ENCODE measurements around the gene NLGN1. TPM values are rescaled to one million over a fixed set of nuclear protein-coding genes. Genes with fewer than 3 reads are reported as not detected.

NLGN1 gene
- total RNA-seq, 1 donor from 2014 or later: not detected

GRCh38 chr3:174308736-174309135, 911.2 kb downstream of the NLGN1 start:
- TF ChIP-seq, protein P1, sequence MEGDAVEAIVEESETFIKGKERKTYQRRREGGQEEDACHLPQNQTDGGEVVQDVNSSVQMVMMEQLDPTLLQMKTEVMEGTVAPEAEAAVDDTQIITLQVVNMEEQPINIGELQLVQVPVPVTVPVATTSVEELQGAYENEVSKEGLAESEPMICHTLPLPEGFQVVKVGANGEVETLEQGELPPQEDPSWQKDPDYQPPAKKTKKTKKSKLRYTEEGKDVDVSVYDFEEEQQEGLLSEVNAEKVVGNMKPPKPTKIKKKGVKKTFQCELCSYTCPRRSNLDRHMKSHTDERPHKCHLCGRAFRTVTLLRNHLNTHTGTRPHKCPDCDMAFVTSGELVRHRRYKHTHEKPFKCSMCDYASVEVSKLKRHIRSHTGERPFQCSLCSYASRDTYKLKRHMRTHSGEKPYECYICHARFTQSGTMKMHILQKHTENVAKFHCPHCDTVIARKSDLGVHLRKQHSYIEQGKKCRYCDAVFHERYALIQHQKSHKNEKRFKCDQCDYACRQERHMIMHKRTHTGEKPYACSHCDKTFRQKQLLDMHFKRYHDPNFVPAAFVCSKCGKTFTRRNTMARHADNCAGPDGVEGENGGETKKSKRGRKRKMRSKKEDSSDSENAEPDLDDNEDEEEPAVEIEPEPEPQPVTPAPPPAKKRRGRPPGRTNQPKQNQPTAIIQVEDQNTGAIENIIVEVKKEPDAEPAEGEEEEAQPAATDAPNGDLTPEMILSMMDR (IDR thresholded peaks at IDR 0.05): no peak
- no peaks in the 10 kb centered on the region for H3K36me3 Mint-ChIP-seq (ENCODE audit: low read depth)
- intact Hi-C loops (cut with micrococcal nuclease): no loop called here
- ATAC-seq (ENCODE audit: low read depth) (no peak), DNase-seq (no peak)
- no peaks in the 10 kb centered on the region for H3K4me1 Mint-ChIP-seq
- CTCF ChIA-PET: no interaction called here
- H3K4me3 Mint-ChIP-seq: no peak overlapping the region
- peaks cover 5% of the 10 kb centered on the region for H3K9me3 Mint-ChIP-seq
- no peak overlapping the region for H3K27ac Mint-ChIP-seq
- H3K27me3 Mint-ChIP-seq: no peaks in the 10 kb centered on the region
- POLR2A ChIA-PET: no interaction called here

DNA sequence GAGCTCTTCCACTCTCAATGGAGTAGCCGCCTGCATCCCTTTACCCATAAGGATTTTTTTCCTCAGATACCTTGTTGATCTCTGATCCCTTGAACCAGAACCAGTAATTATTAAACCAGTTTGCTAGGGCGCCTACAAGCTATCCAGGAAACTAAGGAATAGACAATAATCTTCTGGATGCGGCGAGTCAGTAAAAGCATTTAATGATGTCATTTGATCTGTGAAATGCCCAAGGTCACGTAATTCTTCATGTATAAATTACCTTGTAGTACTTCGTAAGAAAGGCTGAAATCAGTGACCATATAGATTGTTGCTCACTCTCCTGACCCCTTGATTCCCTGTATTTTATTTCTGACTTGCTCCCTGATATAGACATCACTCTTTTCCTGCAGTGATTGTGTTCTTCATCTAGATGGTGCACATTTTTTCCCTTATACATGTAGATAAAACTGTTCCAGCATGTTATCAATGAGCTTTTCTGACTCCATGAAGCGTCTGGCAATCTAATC, 913.0 kb downstream of the NLGN1 start:
- Mint-ChIP-seq H3K4me3 (no peak overlapping the region), H3K27me3 (no peaks in the 10 kb centered on the region), H3K36me3 (ENCODE audit: low read depth) (no peaks in the 10 kb centered on the region), H3K27ac (no peak overlapping the region), H3K9me3 (peaks cover 5% of the 10 kb centered on the region), H3K4me1 (no peaks in the 10 kb centered on the region)
- TF ChIP-seq, protein P1 (IDR thresholded peaks at IDR 0.05): no peak
- DNase-seq (no peak), ATAC-seq (ENCODE audit: low read depth) (no peak)
- intact Hi-C loops (cut with micrococcal nuclease): no loop called here
- CTCF ChIA-PET: no interaction called here
- POLR2A ChIA-PET: no interaction called here

DNA sequence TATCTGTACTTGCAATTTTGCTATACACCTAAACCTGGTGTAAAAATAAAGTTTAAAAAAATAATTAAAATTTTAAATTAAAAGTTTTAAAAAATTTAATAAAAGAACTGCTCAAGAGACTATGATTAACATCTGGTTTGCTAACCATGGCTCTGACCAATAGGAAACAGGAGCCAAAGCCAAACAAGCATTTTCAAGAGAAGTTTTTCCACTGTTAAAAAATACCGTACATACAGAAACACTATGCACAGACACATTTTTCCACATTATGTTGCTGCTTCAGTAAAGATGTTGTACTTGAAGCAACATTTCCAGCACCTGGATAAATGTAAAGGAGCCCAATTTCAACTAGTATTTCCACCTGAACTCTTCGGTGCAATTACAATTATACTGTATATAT, 917.7 kb downstream of the NLGN1 start:
- CTCF ChIA-PET: no interaction called here
- no peak overlapping the region for H3K4me3 Mint-ChIP-seq
- H3K4me1 Mint-ChIP-seq: no peaks in the 10 kb centered on the region

GRCh38 chr3:174317005-174317404, 919.5 kb downstream of the NLGN1 start:
- intact Hi-C loops (cut with micrococcal nuclease): no loop called here
- no peak for DNase-seq
- Mint-ChIP-seq H3K4me3 (no peak overlapping the region), H3K4me1 (no peaks in the 10 kb centered on the region), H3K36me3 (ENCODE audit: low read depth) (no peaks in the 10 kb centered on the region), H3K9me3 (peaks cover 16% of the 10 kb centered on the region), H3K27me3 (no peaks in the 10 kb centered on the region), H3K27ac (no peak overlapping the region)
- ChIA-PET POLR2A (no interaction called here), CTCF (no interaction called here)
- TF ChIP-seq, protein P1 (IDR thresholded peaks at IDR 0.05): no peak
- no peak for ATAC-seq (ENCODE audit: low read depth)

More for the DNA sequence above, 917.7 kb downstream of the NLGN1 start:
- TF ChIP-seq, protein P1 (IDR thresholded peaks at IDR 0.05): no peak
- peaks cover 13% of the 10 kb centered on the region for H3K9me3 Mint-ChIP-seq
- POLR2A ChIA-PET: no interaction called here
- H3K27ac Mint-ChIP-seq: no peak overlapping the region
- intact Hi-C loops (cut with micrococcal nuclease): no loop called here
- H3K27me3 Mint-ChIP-seq: no peaks in the 10 kb centered on the region
- no peaks in the 10 kb centered on the region for H3K36me3 Mint-ChIP-seq (ENCODE audit: low read depth)
- ATAC-seq (ENCODE audit: low read depth) (no peak), DNase-seq (no peak)

DNA sequence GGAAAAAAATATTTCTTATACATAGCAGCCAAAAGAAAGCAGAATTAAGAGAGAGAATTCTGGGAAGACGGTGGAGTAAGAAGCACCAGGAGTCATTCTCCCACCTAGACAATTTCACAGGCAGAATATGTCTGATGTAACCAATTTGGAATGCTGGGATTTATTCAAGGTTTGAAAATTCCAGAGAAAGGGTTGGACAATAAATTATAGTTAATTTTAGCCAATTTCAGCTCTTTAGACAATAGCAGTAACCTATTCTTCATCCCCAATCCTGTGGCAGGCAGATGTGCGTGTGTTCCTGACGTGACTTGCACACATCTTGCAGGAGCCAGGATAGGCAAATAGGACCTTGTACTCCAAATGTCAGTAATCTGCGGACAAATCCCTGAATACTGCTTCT, 920.6 kb downstream of the NLGN1 start:
- Mint-ChIP-seq H3K9me3 (peaks cover 18% of the 10 kb centered on the region), H3K36me3 (ENCODE audit: low read depth) (no peaks in the 10 kb centered on the region), H3K27ac (no peak overlapping the region), H3K27me3 (no peaks in the 10 kb centered on the region), H3K4me3 (no peak overlapping the region), H3K4me1 (no peaks in the 10 kb centered on the region)
- ChIA-PET POLR2A (no interaction called here), CTCF (no interaction called here)
- TF ChIP-seq, protein P1 (IDR thresholded peaks at IDR 0.05): no peak
- ATAC-seq (ENCODE audit: low read depth): no peak
- intact Hi-C loops (cut with micrococcal nuclease): no loop called here
- DNase-seq: no peak

All from activated B cell treated with CpG ODN at 0.5 μM for 24 hours (primary cell).